Stimulated activated CD4-positive, alpha-beta T cell treated with anti-CD3 and anti-CD28 coated beads, Interleukin-4, amount 100 ng/mL, for 1 hour (primary cell): ENCODE measurements around the gene ZNF791.
"Not testable (repeated sequence)": the region's sequence is repeated elsewhere in the genome, so short reads cannot be mapped to it uniquely, and the experiment has no call there.

Experiments used
- DNase-seq: peaks from one replicate; pipeline ENCODE4 v3.0.0-alpha.2; 2020

ZNF791 gene

GRCh38 chr19:12610540-12611360 lies at the start of gene ZNF791, which contains the start of gene ZNF490:
Gene ZNF791, plus strand, starts transcription at chr19:12610920. Its CDS starts 160 bp downstream, at chr19:12611080.
Gene ZNF490, minus strand, starts transcription at chr19:12610813. Its CDS starts 133 bp downstream, at chr19:12610680.
- peak; percentile 96 for DNase-seq

- DNase-seq = peak; percentile 93
Observed at GRCh38 chr19:12564016-12564664, 46.6 kb upstream of the ZNF791 start.

GRCh38 chr19:12566380-12566779 lies 44.3 kb upstream of the ZNF791 start:
- not testable (repeated sequence) for DNase-seq

GRCh38 chr19:12567951-12568350 lies 42.8 kb upstream of the ZNF791 start:
- no peak for DNase-seq

- no peak for DNase-seq
Observed at GRCh38 chr19:12574036-12574435, 36.7 kb upstream of the ZNF791 start.

- DNase-seq = no peak
Observed at GRCh38 chr19:12578641-12579040, 32.1 kb upstream of the ZNF791 start.

GRCh38 chr19:12580180-12580694 lies 30.5 kb upstream of the ZNF791 start:
- DNase-seq = no peak

GRCh38 chr19:12581100-12581499 lies 29.6 kb upstream of the ZNF791 start:
- no peak for DNase-seq

GRCh38 chr19:12596485-12596884 lies 14.2 kb upstream of the ZNF791 start:
- no peak for DNase-seq

- DNase-seq = no peak
Observed at GRCh38 chr19:12596927-12597548, 13.7 kb upstream of the ZNF791 start.

- DNase-seq = no peak
Observed at GRCh38 chr19:12597594-12597993, 13.1 kb upstream of the ZNF791 start.

GRCh38 chr19:12603714-12604113 lies 7.0 kb upstream of the ZNF791 start:
- DNase-seq = peak; percentile 30

GRCh38 chr19:12606796-12607195 lies 3.9 kb upstream of the ZNF791 start:
- DNase-seq = no peak

- DNase-seq = no peak
Observed at GRCh38 chr19:12607631-12608030, 3.1 kb upstream of the ZNF791 start.

- DNase-seq = no peak
Observed at GRCh38 chr19:12611361-12611699, 610 bp downstream of the ZNF791 start.

- DNase-seq = no peak
Observed at GRCh38 chr19:12617646-12618045, 6.9 kb downstream of the ZNF791 start.

- not testable (repeated sequence) for DNase-seq
Observed at GRCh38 chr19:12621253-12622024, 10.7 kb downstream of the ZNF791 start.

GRCh38 chr19:12623361-12624031 lies 12.8 kb downstream of the ZNF791 start:
- no peak for DNase-seq

GRCh38 chr19:12626958-12627357 lies 16.2 kb downstream of the ZNF791 start:
- no peak for DNase-seq

- no peak for DNase-seq
Observed at GRCh38 chr19:12628040-12629022, 17.6 kb downstream of the ZNF791 start.

- DNase-seq = no peak
Observed at GRCh38 chr19:12629215-12629614, 18.5 kb downstream of the ZNF791 start.
